ENCODE results near the gene JAKMIP1. TPM values are rescaled to one million over a fixed set of nuclear protein-coding genes. Genes with fewer than 3 reads are reported as not detected.

The JAKMIP1 gene
- total and polyA plus RNA-seq, 2 of the 13 experiments (the other 11 are each of a cell fraction or from before 2014, with no cell fraction given) = not detected

DNA sequence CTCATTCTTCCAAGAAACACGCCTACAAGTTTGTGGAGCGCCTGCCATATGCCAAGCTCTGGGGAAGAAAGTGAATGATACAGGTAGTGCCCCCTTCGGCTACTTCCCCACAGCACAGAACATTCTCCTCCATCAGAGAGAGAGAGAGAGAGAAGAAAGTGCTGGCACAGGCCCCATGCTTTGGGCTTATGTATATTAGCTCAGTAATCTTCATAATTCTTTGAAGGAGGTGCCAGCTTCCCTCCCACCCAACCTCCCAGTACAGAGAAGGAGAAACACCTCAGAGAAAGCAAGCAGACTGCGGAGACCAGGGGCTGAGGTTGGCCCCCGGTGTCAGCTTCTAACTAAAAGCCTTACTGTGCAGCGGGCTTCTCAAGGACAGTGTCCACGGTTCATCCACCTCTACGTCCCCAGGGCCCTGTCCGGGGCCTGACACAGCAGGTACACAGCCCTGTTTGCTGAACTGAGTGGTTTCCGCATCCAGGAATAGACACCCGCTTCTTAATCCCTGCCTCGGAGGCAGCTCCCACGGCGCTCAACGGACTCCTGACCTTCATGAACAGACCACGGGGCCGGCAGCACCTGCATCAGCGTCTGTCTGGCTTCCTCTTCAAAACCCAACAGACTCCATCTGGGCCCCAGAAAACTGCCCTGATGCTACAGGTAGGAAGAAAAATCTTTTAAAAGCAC is 50.2 kb downstream of the JAKMIP1 start:
- BruUV-seq (replicated peaks) = no TSS peak
- DNase-seq (ENCODE audit: low spot score) (no peak), ATAC-seq (no peak), FAIRE-seq (no peak)
- Histone ChIP-seq H4K20me1 (ENCODE audit: insufficient read depth, low read length) (peaks cover 2% of the 10 kb centered on the region; the same call in 1 of the 2 replicates), H2AFZ (ENCODE audit: low read length) (no peak overlapping the region), H3K4me2 (ENCODE audit: low read depth, low read length) (no peak overlapping the region), H3K4me1 (ENCODE audit: insufficient read depth, low read length) (peaks cover 22% of the 10 kb centered on the region), H3K27ac (ENCODE audit: extremely low read length, insufficient read depth, low read length) (no peak overlapping the region), H3K4me3 (replicated peaks in 1 of 3; ENCODE audit: insufficient read depth in 1 of 3, low read depth in 2 of 3, low read length in 3 of 3) (no peak overlapping the region), H3K27me3 (ENCODE audit: control insufficient read depth in 1 of 2, insufficient read depth in 2 of 2, low read length in 2 of 2) (peaks cover 6 to 25% of the 10 kb centered on the region in 2 experiments; a peak in 3 of 5 replicates), H3K79me2 (ENCODE audit: insufficient read depth, low read length) (no peaks in the 10 kb centered on the region), H3K9me3 (ENCODE audit: low read length) (no peaks in the 10 kb centered on the region), H3K9ac (ENCODE audit: insufficient read depth, low read depth, low read length) (no peak overlapping the region), H3K36me3 (replicated peaks in 1 of 2; ENCODE audit: control insufficient read depth in 1 of 2, insufficient read depth in 2 of 2, low read length in 2 of 2) (no peaks in the 10 kb centered on the region)
- 38% methylated on average over 11 of the region's 18 CpGs for WGBS (ENCODE audit: low lambda C conversion rate)
- ChIA-PET CTCF (ENCODE audit: low intra/inter-chr PET ratio, low total read pairs) (no interaction called here), POLR2A (no interaction called here)
- intact Hi-C loops (cut with micrococcal nuclease; ENCODE audit: unreplicated experiment) = no loop called here
- TF ChIP-seq, protein P1, sequence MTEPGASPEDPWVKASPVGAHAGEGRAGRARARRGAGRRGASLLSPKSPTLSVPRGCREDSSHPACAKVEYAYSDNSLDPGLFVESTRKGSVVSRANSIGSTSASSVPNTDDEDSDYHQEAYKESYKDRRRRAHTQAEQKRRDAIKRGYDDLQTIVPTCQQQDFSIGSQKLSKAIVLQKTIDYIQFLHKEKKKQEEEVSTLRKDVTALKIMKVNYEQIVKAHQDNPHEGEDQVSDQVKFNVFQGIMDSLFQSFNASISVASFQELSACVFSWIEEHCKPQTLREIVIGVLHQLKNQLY (CRISPR knock-in tag; IDR thresholded peaks at IDR 0.05) = no peak
- TF ChIP-seq HIC2 (CRISPR knock-in tag; IDR thresholded peaks at IDR 0.05; ENCODE audit: low read depth) (no peak), ZNF121 (CRISPR knock-in tag; IDR thresholded peaks at IDR 0.05) (no peak)
- in situ Hi-C loops (cut with HindIII; ENCODE audit: extremely low pct_ligation_motif_present, low pct_unique_long_range_greater_than_20kb) = no loop called here

- CTCF ChIA-PET (ENCODE audit: low intra/inter-chr PET ratio, low total read pairs) = no interaction called here
- intact Hi-C loops (cut with micrococcal nuclease; ENCODE audit: unreplicated experiment) = no loop called here
- Histone ChIP-seq H3K9me3 (ENCODE audit: low read length) (no peaks in the 10 kb centered on the region), H3K27me3 (ENCODE audit: control insufficient read depth in 1 of 2, insufficient read depth in 2 of 2, low read length in 2 of 2) (peaks cover 6 to 20% of the 10 kb centered on the region in 2 experiments; a peak in 3 of 5 replicates), H3K4me2 (ENCODE audit: low read depth, low read length) (no peak overlapping the region), H3K4me3 (replicated peaks in 1 of 3; ENCODE audit: insufficient read depth in 1 of 3, low read depth in 2 of 3, low read length in 3 of 3) (no peak overlapping the region), H2AFZ (ENCODE audit: low read length) (no peak overlapping the region), H4K20me1 (ENCODE audit: insufficient read depth, low read length) (no peaks in the 10 kb centered on the region), H3K27ac (ENCODE audit: extremely low read length, insufficient read depth, low read length) (no peak overlapping the region), H3K79me2 (ENCODE audit: insufficient read depth, low read length) (no peaks in the 10 kb centered on the region), H3K36me3 (replicated peaks in 1 of 2; ENCODE audit: control insufficient read depth in 1 of 2, insufficient read depth in 2 of 2, low read length in 2 of 2) (no peaks in the 10 kb centered on the region), H3K9ac (ENCODE audit: insufficient read depth, low read depth, low read length) (no peak overlapping the region), H3K4me1 (ENCODE audit: insufficient read depth, low read length) (peaks cover 22% of the 10 kb centered on the region)
- no peak for ATAC-seq
- TF ChIP-seq ZFP37 (CRISPR knock-in tag; IDR thresholded peaks at IDR 0.05; ENCODE audit: borderline replicate concordance) (no peak), FOXM1 (CRISPR knock-in tag; IDR thresholded peaks at IDR 0.05) (no peak), TBX3 (IDR thresholded peaks at IDR 0.05; ENCODE audit: borderline replicate concordance) (no peak), HOXD1 (CRISPR knock-in tag; IDR thresholded peaks at IDR 0.05) (no peak), ZNF552 (CRISPR knock-in tag; IDR thresholded peaks at IDR 0.05; ENCODE audit: borderline replicate concordance) (no peak), ZNF530 (CRISPR knock-in tag; IDR thresholded peaks at IDR 0.05; ENCODE audit: low read depth) (no peak), YEATS4 (CRISPR knock-in tag; IDR thresholded peaks at IDR 0.05; ENCODE audit: borderline replicate concordance) (no peak), ZBTB20 (CRISPR knock-in tag; IDR thresholded peaks at IDR 0.05; ENCODE audit: borderline replicate concordance, low read depth) (no peak)
- in situ Hi-C loops (cut with HindIII; ENCODE audit: extremely low pct_ligation_motif_present, low pct_unique_long_range_greater_than_20kb) = no loop called here
- no TSS peak for BruUV-seq (replicated peaks)
- POLR2A ChIA-PET = no interaction called here
- 46% methylated on average over 19 of the region's 20 CpGs for WGBS (ENCODE audit: low lambda C conversion rate)
- no peak for DNase-seq (ENCODE audit: low spot score)
- FAIRE-seq = no peak
Observed at GRCh38 chr4:6148506-6149205, 51.7 kb downstream of the JAKMIP1 start.
